K562 (cell line): ENCODE results near the gene KLK1. TPM values are rescaled to one million over a fixed set of nuclear protein-coding genes. Genes with fewer than 3 reads are reported as not detected.

Source experiments
- ATAC-seq: fragments of 200-7000 bp; cut with Tn5 transposase; 3 replicates; pipeline ENCODE4 v1.9.1; 2020; ENCODE audit warnings: moderate library complexity
- BruUV-seq: library from RNA; stranded (reverse); fragments of 400-500 nt; replicated peaks from 2 replicates; lab custom pipeline; 2021; lab: Mats Ljungman, UMichigan
- CTCF ChIA-PET: fragments of 300-600 bp; formaldehyde crosslinking; extraction: SDS; loops from one replicate; lab custom pipeline; 2021; ENCODE audit warnings: low intra/inter-chr PET ratio; lab: Yijun Ruan, JAX
- POLR2A ChIA-PET: fragments of 300-600, 350-650 bp; sonication (Branson Sonifier 250); formaldehyde crosslinking; extraction: SDS; loops from one replicate; lab custom pipeline; 2021; ENCODE audit warnings: antibody characterized with exemption, inconsistent platforms; lab: Yijun Ruan, JAX
- DNase-seq, 4 experiments: peaks; one replicate each; pipeline versions ENCODE4 v3.0.0 to v3.0.0-alpha.2; 2011 to 2018; ENCODE audit warnings: low spot score in 3 of 4, mixed read lengths in 3 of 4; ENCODE audit errors: extremely low read depth in 1 of 4
- FAIRE-seq: peaks from 2 replicates; lab custom pipeline; 2011; peaks lifted over from hg19 to GRCh38; lab: Jason Lieb, UNC
- H2AFZ ChIP-seq: 2 replicates; pipeline ENCODE4 v1.6.0; 2011; ENCODE audit warnings: low read depth, low read length, control low read depth, inconsistent platforms
- H3K27ac ChIP-seq: fragments of 200-600 bp; 3 replicates; pipeline ENCODE4 v1.8.0; 2011; ENCODE audit warnings: low read depth, mild to moderate bottlenecking, control low read depth, inconsistent platforms, low read length, moderate library complexity, mixed read lengths; ENCODE audit errors: extremely low read depth
- H3K27me3 ChIP-seq, 2 experiments: fragments of 300-600 bp in 1 of 2; 2 replicates in 1 of 2; 3 replicates in 1 of 2; pipeline versions ENCODE4 v1.6.0 to v1.8.0; 2011; ENCODE audit warnings: inconsistent platforms in 2 of 2, low read length in 2 of 2, mild to moderate bottlenecking in 1 of 2, mixed read lengths in 1 of 2, moderate library complexity in 1 of 2; ENCODE audit not compliant: control insufficient read depth in 2 of 2, insufficient read depth in 2 of 2
- H3K36me3 ChIP-seq: fragments of 300-600 bp; 3 replicates; pipeline ENCODE4 v1.8.0; 2011; ENCODE audit warnings: mild to moderate bottlenecking, low read length, inconsistent platforms; ENCODE audit not compliant: control insufficient read depth, insufficient read depth
- H3K4me1 ChIP-seq, 2 experiments: fragments of 200-600 bp in 1 of 2; replicated peaks in 1 of 2; 2 replicates in 1 of 2; 3 replicates in 1 of 2; pipeline versions ENCODE4 v1.5.1 to v1.8.0; 2011; ENCODE audit warnings: inconsistent platforms in 2 of 2, low read length in 2 of 2, mild to moderate bottlenecking in 1 of 2, mixed read lengths in 1 of 2, moderate library complexity in 1 of 2; ENCODE audit not compliant: control insufficient read depth in 2 of 2, insufficient read depth in 2 of 2
- H3K4me2 ChIP-seq: 2 replicates; pipeline ENCODE4 v1.6.1; 2011; ENCODE audit warnings: low read length, control low read depth, inconsistent platforms, mixed read lengths; ENCODE audit not compliant: insufficient read depth
- H3K4me3 ChIP-seq: fragments of 200-600 bp; sonication (generic), shearing (Covaris generic); 2 replicates; pipeline ENCODE4 v1.5.1; 2016; ENCODE audit warnings: control low read depth, inconsistent platforms
- H3K79me2 ChIP-seq: fragments of 200-600 bp; 3 replicates; pipeline ENCODE4 v1.8.0; 2011; ENCODE audit warnings: low read length, inconsistent platforms; ENCODE audit not compliant: control insufficient read depth, insufficient read depth
- H3K9ac ChIP-seq, 2 experiments: 2 replicates each; pipeline versions ENCODE4 v1.6.0 to v1.6.1; 2011; ENCODE audit warnings: low read depth in 2 of 2, low read length in 2 of 2, control low read depth in 1 of 2, inconsistent platforms in 1 of 2, mild to moderate bottlenecking in 1 of 2, mixed read lengths in 1 of 2; ENCODE audit not compliant: insufficient read depth in 1 of 2
- H3K9me1 ChIP-seq: one replicate; pipeline ENCODE4 v1.6.0; 2011; ENCODE audit warnings: inconsistent platforms, mild to moderate bottlenecking, low read length, moderate library complexity; ENCODE audit not compliant: control insufficient read depth, insufficient read depth
- H3K9me3 ChIP-seq: replicated peaks from 2 replicates; pipeline ENCODE4 v1.5.1; 2011; ENCODE audit warnings: low read depth, low read length, inconsistent platforms; ENCODE audit not compliant: control insufficient read depth, insufficient read depth
- H4K20me1 ChIP-seq: replicated peaks from 2 replicates; pipeline ENCODE4 v1.6.1; 2011; ENCODE audit warnings: low read length, inconsistent platforms, mixed read lengths; ENCODE audit not compliant: control insufficient read depth, insufficient read depth
- ASH1L ChIP-seq: fragments of 450-650 bp; IDR thresholded peaks from 2 replicates; pipeline ENCODE4 v1.6.1; 2018; ENCODE audit warnings: borderline replicate concordance, mild to moderate bottlenecking, low read depth; ENCODE audit not compliant: partially characterized antibody
- E2F4 ChIP-seq: sonication (generic); formaldehyde crosslinking; IDR thresholded peaks from 2 replicates; pipeline ENCODE4 v1.8.0; 2022; ENCODE audit warnings: mild to moderate bottlenecking, low read depth, missing genetic modification reagents
- HMBOX1 ChIP-seq: sonication (generic); IDR thresholded peaks from 2 replicates; pipeline ENCODE4 v1.6.1; 2016
- KAT8 ChIP-seq: fragments of 450-650 bp; IDR thresholded peaks from 2 replicates; pipeline ENCODE4 v1.6.1; 2016; ENCODE audit warnings: low read depth, mild to moderate bottlenecking
- KHSRP ChIP-seq: fragments of 450-650 bp; IDR thresholded peaks from 2 replicates; pipeline ENCODE4 v1.6.1; 2017
- PREB ChIP-seq: sonication (generic); formaldehyde crosslinking; IDR thresholded peaks from 2 replicates; pipeline ENCODE4 v1.8.1; 2023; ENCODE audit warnings: mild to moderate bottlenecking, missing genetic modification reagents
- RBBP5 ChIP-seq: fragments of 200-600 bp; sonication (generic); IDR thresholded peaks from 2 replicates; pipeline ENCODE4 v1.6.1; 2012; ENCODE audit warnings: borderline replicate concordance, mild to moderate bottlenecking, low read length, control low read depth, inconsistent platforms; ENCODE audit not compliant: insufficient read depth, poor library complexity, severe bottlenecking
- STAG1 ChIP-seq: sonication (generic); formaldehyde crosslinking; IDR thresholded peaks from 2 replicates; pipeline ENCODE4 v1.5.0; 2020; ENCODE audit warnings: missing genetic modification reagents, borderline replicate concordance
- WGBS: fragments of 100-300 bp; shearing (Covaris generic); methylation state at CpG from one replicate; pipeline ENCODE4 v1.1.6; 2016; ENCODE audit warnings: low coverage, mixed read lengths; ENCODE audit not compliant: insufficient coverage; ENCODE audit errors: missing lambda C conversion rate; 5-methylcytosine and 5-hydroxymethylcytosine counted together
- in situ Hi-C: fragments of 300-500 bp; cut with MboI; formaldehyde crosslinking; loops from 4 replicates; pipeline ENCODE4 v1.15.0; 2018; ENCODE audit warnings: inconsistent platforms, mixed read lengths
- intact Hi-C: fragments of 100-400 bp; cut with micrococcal nuclease; formaldehyde crosslinking; loops from 2 replicates; pipeline ENCODE4 v1.14.2; 2022
- polyA plus RNA-seq, 8 experiments: library from polyadenylated mRNA; depleted of rRNA in 4 of 8; stranded (reverse) in 5 of 8; unstranded in 3 of 8; fragments of >200 nt; fragmentation: Nextera tagmentation in 2 of 8; fragmentation: Illumina TruSeq in 1 of 8; extraction: Ambion mirVana in 2 of 8; extraction: Trizol in 1 of 8; gene quantifications; 2 replicates each; pipeline versions ENCODE4 v1.2.1 to v1.2.3, GENCODE V29; 2011 to 2014; ENCODE audit warnings: inconsistent platforms in 1 of 8, missing spikeins in 1 of 8
- total RNA-seq, 7 experiments: library from RNA; depleted of rRNA in 6 of 7; stranded (reverse); fragments of >200 nt in 6 of 7; fragmentation: Illumina TruSeq in 2 of 7; extraction: Trizol in 2 of 7; gene quantifications; 2 replicates each; pipeline versions ENCODE4 v1.2.1 to v1.2.3, GENCODE V29; 2011 to 2021; ENCODE audit warnings: low replicate concordance in 1 of 7

The KLK1 gene
- total and polyA plus RNA-seq, 9 of the 15 experiments (the other 6 are each of a cell fraction or from before 2014, with no cell fraction given): 0.87 to 15.4 (median 9.1) TPM

GRCh38 chr19:50842130-50842529 lies 18.5 kb upstream of the KLK1 start:
- no peak overlapping the region for H3K4me3 ChIP-seq
- H3K79me2 ChIP-seq: no peaks in the 10 kb centered on the region
- BruUV-seq: no TSS peak
- ChIA-PET CTCF (interaction anchor here (0.5 kb wide), 1 partner anchor 65 kb away, joined by 4 read pairs; no protein-coding TSS in a partner anchor), POLR2A (interaction anchor here (0.6 kb wide), 1 partner anchor 37 kb away, joined by 3 read pairs; no protein-coding TSS in a partner anchor)
- ATAC-seq (no peak), FAIRE-seq (no peak), DNase-seq (no peak)
- in situ Hi-C loops (no loop called here), intact Hi-C loops (no loop called here)
- H3K4me2 ChIP-seq: no peak overlapping the region
- no peaks in the 10 kb centered on the region; a peak in 1 of 5 replicates for H3K4me1 ChIP-seq
- H3K27me3 ChIP-seq: peaks cover 2 to 25% of the 10 kb centered on the region in 2 experiments; a peak in 2 of 5 replicates
- no peak overlapping the region for H3K27ac ChIP-seq
- H3K9me1 ChIP-seq: no peaks in the 10 kb centered on the region
- H3K36me3 ChIP-seq: no peaks in the 10 kb centered on the region
- H3K9me3 ChIP-seq: peaks cover 2% of the 10 kb centered on the region; the same call in 1 of the 2 replicates
- 24% methylated on average over 6 of the region's 6 CpGs for WGBS
- H4K20me1 ChIP-seq: no peaks in the 10 kb centered on the region
- no peak overlapping the region for H3K9ac ChIP-seq
- no peak overlapping the region for H2AFZ ChIP-seq
- TF ChIP-seq KHSRP (no peak), HMBOX1 (no peak), PREB (CRISPR knock-in tag) (no peak), ASH1L (no peak), STAG1 (CRISPR knock-in tag) (no peak), E2F4 (CRISPR knock-in tag) (no peak), KAT8 (no peak), RBBP5 (no peak)
